K562 (cell line): ENCODE data around the gene GFOD1. TPM values are rescaled to one million over a fixed set of nuclear protein-coding genes. Genes with fewer than 3 reads are reported as not detected.

ENCODE experiments used
- CHD2 ChIP-seq: IDR thresholded peaks from 2 replicates; pipeline ENCODE4 v1.6.1; 2011; ENCODE audit warnings: low read depth, low read length
- ELF1 ChIP-seq: fragments of 200-800 bp; sonication (Bioruptor generic); IDR thresholded peaks from 2 replicates; pipeline ENCODE4 v1.6.1; 2016; ENCODE audit warnings: missing genetic modification characterization, missing compliant biosample characterization
- EP400 ChIP-seq: fragments of 450-650 bp; IDR thresholded peaks from 2 replicates; pipeline ENCODE4 v1.6.1; 2017; ENCODE audit warnings: antibody characterized with exemption, mild to moderate bottlenecking, moderate library complexity
- GTF2E2 ChIP-seq: fragments of 200-800 bp; sonication (Bioruptor generic); IDR thresholded peaks from 2 replicates; pipeline ENCODE4 v1.6.1; 2016; ENCODE audit warnings: missing genetic modification characterization, missing compliant biosample characterization
- HIVEP1 ChIP-seq: fragments of 250-450 bp; sonication (Bioruptor Pico); IDR thresholded peaks from 2 replicates; pipeline ENCODE4 v1.4.0; 2020; ENCODE audit warnings: mild to moderate bottlenecking
- MTA3 ChIP-seq: fragments of 450-650 bp; formaldehyde crosslinking; IDR thresholded peaks from 2 replicates; pipeline ENCODE4 v1.6.1; 2017; ENCODE audit warnings: mild to moderate bottlenecking, borderline replicate concordance
- MYNN ChIP-seq, 2 experiments: sonication (generic); formaldehyde crosslinking in 1 of 2; IDR thresholded peaks; 2 replicates each; pipeline versions ENCODE4 v1.5.0 to v1.6.1; 2016 to 2020; ENCODE audit warnings: antibody characterized with exemption in 1 of 2, missing genetic modification reagents in 1 of 2
- NCOA6 ChIP-seq: fragments of 450-650 bp; IDR thresholded peaks from 2 replicates; pipeline ENCODE4 v1.6.1; 2017; ENCODE audit warnings: mild to moderate bottlenecking
- PML ChIP-seq: IDR thresholded peaks from 2 replicates; pipeline ENCODE4 v1.6.1; 2012; ENCODE audit warnings: low read length, inconsistent platforms
- POLR2G ChIP-seq: fragments of 200-400 bp; formaldehyde crosslinking; IDR thresholded peaks from 2 replicates; pipeline ENCODE4 v1.6.1; 2017; ENCODE audit warnings: low read depth, mild to moderate bottlenecking, antibody characterized with exemption, low read length, moderate library complexity
- RAD21 ChIP-seq, 2 experiments: fragments of 250-450 bp in 1 of 2; fragments of 450-650 bp in 1 of 2; sonication (Bioruptor Pico) in 1 of 2; formaldehyde crosslinking in 1 of 2; IDR thresholded peaks in 1 of 2; conservative IDR thresholded peaks in 1 of 2; 2 replicates each; pipeline versions ENCODE4 v1.4.0 to v1.8.0; 2020 to 2022; ENCODE audit warnings: mild to moderate bottlenecking in 2 of 2, moderate library complexity in 1 of 2
- RNF2 ChIP-seq: sonication (generic); IDR thresholded peaks from 2 replicates; pipeline ENCODE4 v1.6.1; 2016
- SLC30A9 ChIP-seq: fragments of 250-450 bp; sonication (Bioruptor Pico); IDR thresholded peaks from 2 replicates; pipeline ENCODE4 v1.8.0; 2022; ENCODE audit warnings: mild to moderate bottlenecking, moderate library complexity
- SP1 ChIP-seq: sonication (generic); formaldehyde crosslinking; IDR thresholded peaks from 2 replicates; pipeline ENCODE4 v1.8.1; 2022; ENCODE audit warnings: mild to moderate bottlenecking, missing genetic modification reagents
- TRIM24 ChIP-seq, 2 experiments: fragments of 450-650 bp; IDR thresholded peaks; 2 replicates each; pipeline ENCODE4 v1.6.1; 2016
- XRCC5 ChIP-seq: fragments of 200-400 bp; formaldehyde crosslinking; IDR thresholded peaks from 2 replicates; pipeline ENCODE4 v1.6.1; 2017; ENCODE audit warnings: low read depth, mild to moderate bottlenecking, low read length
- ZNF639 ChIP-seq, 2 experiments: fragments of 200-800 bp in 1 of 2; sonication (Bioruptor generic) in 1 of 2; sonication (generic) in 1 of 2; formaldehyde crosslinking in 1 of 2; IDR thresholded peaks in 1 of 2; conservative IDR thresholded peaks in 1 of 2; 2 replicates each; pipeline versions ENCODE4 v1.5.0 to v1.6.1; 2016 to 2020; ENCODE audit warnings: missing compliant biosample characterization in 1 of 2, missing genetic modification characterization in 1 of 2, missing genetic modification reagents in 1 of 2
- polyA plus RNA-seq, 8 experiments: library from polyadenylated mRNA; depleted of rRNA in 4 of 8; stranded (reverse) in 5 of 8; unstranded in 3 of 8; fragments of >200 nt; fragmentation: Nextera tagmentation in 2 of 8; fragmentation: Illumina TruSeq in 1 of 8; extraction: Ambion mirVana in 2 of 8; extraction: Trizol in 1 of 8; gene quantifications; 2 replicates each; pipeline versions ENCODE4 v1.2.1 to v1.2.3, GENCODE V29; 2011 to 2014; ENCODE audit warnings: inconsistent platforms in 1 of 8, missing spikeins in 1 of 8
- total RNA-seq, 7 experiments: library from RNA; depleted of rRNA in 6 of 7; stranded (reverse); fragments of >200 nt in 6 of 7; fragmentation: Illumina TruSeq in 2 of 7; extraction: Trizol in 2 of 7; gene quantifications; 2 replicates each; pipeline versions ENCODE4 v1.2.1 to v1.2.3, GENCODE V29; 2011 to 2021; ENCODE audit warnings: low replicate concordance in 1 of 7
- TF ChIP-seq, protein P1 (sequence below): fragments of 250-450 bp; sonication (Bioruptor Pico); IDR thresholded peaks from 2 replicates; pipeline ENCODE4 v1.4.0; 2020
- TF ChIP-seq, protein P2 (sequence below): fragments of 250-450 bp; sonication (Bioruptor Pico); IDR thresholded peaks from 2 replicates; pipeline ENCODE4 v1.4.0; 2020; ENCODE audit warnings: mild to moderate bottlenecking, moderate library complexity

The GFOD1 gene
- total and polyA plus RNA-seq, 9 of the 15 experiments (the other 6 are each of a cell fraction or from before 2014, with no cell fraction given), result 3.8 to 12.0 (median 8.2) TPM

- TF ChIP-seq ZNF639 (CRISPR knock-in tag; conservative IDR thresholded peaks at IDR 0.05 in 1 of 2, IDR thresholded peaks at IDR 0.05 in 1 of 2) (peak in 1 of 2 experiments; percentile 61; a peak in 2 of 4 replicates), CHD2 (peak; percentile 65), POLR2G (peak; percentile 95), TRIM24 (IDR thresholded peaks at IDR 0.05) (peak in 1 of 2 experiments; percentile 18; a peak in 1 of 4 replicates), HIVEP1 (CRISPR knock-in tag) (peak; percentile 33; the same call in 1 of the 2 replicates), PML (peak; percentile 78; the same call in 1 of the 2 replicates), MTA3 (peak; percentile 73; the same call in 1 of the 2 replicates), XRCC5 (peak; percentile 5; the same call in 1 of the 2 replicates), SLC30A9 (no peak), SP1 (CRISPR knock-in tag) (peak; percentile 54), ELF1 (tag) (peak; percentile 49), RAD21 (CRISPR knock-in tag; conservative IDR thresholded peaks at IDR 0.05 in 1 of 2, IDR thresholded peaks at IDR 0.05 in 1 of 2) (peak in 1 of 2 experiments; percentile 24; a peak in 3 of 4 replicates), MYNN (IDR thresholded peaks at IDR 0.05) (0 out of 2 replicates have a peak, but pooled peaks have one; percentile 14), MYNN (CRISPR knock-in tag; IDR thresholded peaks at IDR 0.05) (no peak), RNF2 (peak; percentile 28; the same call in 1 of the 2 replicates), GTF2E2 (tag) (peak; percentile 75; the same call in 1 of the 2 replicates), EP400 (peak; percentile 72), NCOA6 (peak; percentile 69; the same call in 1 of the 2 replicates)
- TF ChIP-seq, protein P1, sequence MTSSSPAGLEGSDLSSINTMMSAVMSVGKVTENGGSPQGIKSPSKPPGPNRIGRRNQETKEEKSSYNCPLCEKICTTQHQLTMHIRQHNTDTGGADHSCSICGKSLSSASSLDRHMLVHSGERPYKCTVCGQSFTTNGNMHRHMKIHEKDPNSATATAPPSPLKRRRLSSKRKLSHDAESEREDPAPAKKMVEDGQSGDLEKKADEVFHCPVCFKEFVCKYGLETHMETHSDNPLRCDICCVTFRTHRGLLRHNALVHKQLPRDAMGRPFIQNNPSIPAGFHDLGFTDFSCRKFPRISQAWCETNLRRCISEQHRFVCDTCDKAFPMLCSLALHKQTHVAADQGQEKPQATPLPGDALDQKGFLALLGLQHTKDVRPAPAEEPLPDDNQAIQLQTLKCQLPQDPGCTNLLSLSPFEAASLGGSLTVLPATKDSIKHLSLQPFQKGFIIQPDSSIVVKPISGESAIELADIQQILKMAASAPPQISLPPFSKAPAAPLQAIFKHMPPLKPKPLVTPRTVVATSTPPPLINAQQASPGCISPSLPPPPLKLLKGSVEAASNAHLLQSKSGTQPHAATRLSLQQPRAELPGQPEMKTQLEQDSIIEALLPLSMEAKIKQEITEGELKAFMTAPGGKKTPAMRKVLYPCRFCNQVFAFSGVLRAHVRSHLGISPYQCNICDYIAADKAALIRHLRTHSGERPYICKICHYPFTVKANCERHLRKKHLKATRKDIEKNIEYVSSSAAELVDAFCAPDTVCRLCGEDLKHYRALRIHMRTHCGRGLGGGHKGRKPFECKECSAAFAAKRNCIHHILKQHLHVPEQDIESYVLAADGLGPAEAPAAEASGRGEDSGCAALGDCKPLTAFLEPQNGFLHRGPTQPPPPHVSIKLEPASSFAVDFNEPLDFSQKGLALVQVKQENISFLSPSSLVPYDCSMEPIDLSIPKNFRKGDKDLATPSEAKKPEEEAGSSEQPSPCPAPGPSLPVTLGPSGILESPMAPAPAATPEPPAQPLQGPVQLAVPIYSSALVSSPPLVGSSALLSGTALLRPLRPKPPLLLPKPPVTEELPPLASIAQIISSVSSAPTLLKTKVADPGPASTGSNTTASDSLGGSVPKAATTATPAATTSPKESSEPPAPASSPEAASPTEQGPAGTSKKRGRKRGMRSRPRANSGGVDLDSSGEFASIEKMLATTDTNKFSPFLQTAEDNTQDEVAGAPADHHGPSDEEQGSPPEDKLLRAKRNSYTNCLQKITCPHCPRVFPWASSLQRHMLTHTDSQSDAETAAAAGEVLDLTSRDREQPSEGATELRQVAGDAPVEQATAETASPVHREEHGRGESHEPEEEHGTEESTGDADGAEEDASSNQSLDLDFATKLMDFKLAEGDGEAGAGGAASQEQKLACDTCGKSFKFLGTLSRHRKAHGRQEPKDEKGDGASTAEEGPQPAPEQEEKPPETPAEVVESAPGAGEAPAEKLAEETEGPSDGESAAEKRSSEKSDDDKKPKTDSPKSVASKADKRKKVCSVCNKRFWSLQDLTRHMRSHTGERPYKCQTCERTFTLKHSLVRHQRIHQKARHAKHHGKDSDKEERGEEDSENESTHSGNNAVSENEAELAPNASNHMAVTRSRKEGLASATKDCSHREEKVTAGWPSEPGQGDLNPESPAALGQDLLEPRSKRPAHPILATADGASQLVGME (CRISPR knock-in tag), result peak; percentile 68; the same call in 1 of the 2 replicates
- TF ChIP-seq, protein P2, sequence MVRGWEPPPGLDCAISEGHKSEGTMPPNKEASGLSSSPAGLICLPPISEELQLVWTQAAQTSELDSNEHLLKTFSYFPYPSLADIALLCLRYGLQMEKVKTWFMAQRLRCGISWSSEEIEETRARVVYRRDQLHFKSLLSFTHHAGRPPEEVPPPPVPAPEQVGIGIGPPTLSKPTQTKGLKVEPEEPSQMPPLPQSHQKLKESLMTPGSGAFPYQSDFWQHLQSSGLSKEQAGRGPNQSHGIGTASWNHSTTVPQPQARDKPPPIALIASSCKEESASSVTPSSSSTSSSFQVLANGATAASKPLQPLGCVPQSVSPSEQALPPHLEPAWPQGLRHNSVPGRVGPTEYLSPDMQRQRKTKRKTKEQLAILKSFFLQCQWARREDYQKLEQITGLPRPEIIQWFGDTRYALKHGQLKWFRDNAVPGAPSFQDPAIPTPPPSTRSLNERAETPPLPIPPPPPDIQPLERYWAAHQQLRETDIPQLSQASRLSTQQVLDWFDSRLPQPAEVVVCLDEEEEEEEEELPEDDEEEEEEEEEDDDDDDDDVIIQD (CRISPR knock-in tag), result no peak
Observed at GRCh38 chr6:13328076-13328874, 159.1 kb downstream of the GFOD1 start, which contains the start of gene TBC1D7 (continued).
